HG02840 (cell line): ENCODE measurements around the gene DPH2.

ENCODE experiments used
- ATAC-seq: cut with Tn5 transposase; IDR thresholded peaks from one replicate; pipeline ENCODE4 v1.9.1; 2021; ENCODE audit warnings: mild to moderate bottlenecking, moderate library complexity, moderate number of reproducible peaks; ENCODE audit not compliant: unreplicated experiment, low FRiP score

Gene DPH2

GRCh38 chr1:43997295-43997999 lies 27.6 kb downstream of the DPH2 start:
- ATAC-seq: no peak

GRCh38 chr1:43998000-43998378 lies 28.2 kb downstream of the DPH2 start:
- no peak for ATAC-seq

- ATAC-seq: no peak
Measured at GRCh38 chr1:43999455-43999854, 29.6 kb downstream of the DPH2 start.

GRCh38 chr1:44000122-44000665 lies 30.4 kb downstream of the DPH2 start:
- no peak for ATAC-seq

GRCh38 chr1:44002165-44002564 lies 32.4 kb downstream of the DPH2 start:
- ATAC-seq: no peak

GRCh38 chr1:44002606-44003157 lies 32.9 kb downstream of the DPH2 start:
- ATAC-seq: no peak

- ATAC-seq: no peak
Measured at GRCh38 chr1:44008259-44008658, 38.4 kb downstream of the DPH2 start.

GRCh38 chr1:44010935-44011471 lies 41.2 kb downstream of the DPH2 start:
- ATAC-seq: no peak

GRCh38 chr1:44012404-44012803 lies 42.6 kb downstream of the DPH2 start:
- ATAC-seq: no peak

GRCh38 chr1:44012941-44013609 lies 43.3 kb downstream of the DPH2 start:
- no peak for ATAC-seq

- ATAC-seq: no peak
Measured at GRCh38 chr1:44013949-44014348, 44.1 kb downstream of the DPH2 start.

GRCh38 chr1:44014365-44015104 lies 44.7 kb downstream of the DPH2 start:
- ATAC-seq: no peak

GRCh38 chr1:44015206-44015605 lies 45.4 kb downstream of the DPH2 start:
- no peak for ATAC-seq

GRCh38 chr1:44016041-44016889 lies 46.5 kb downstream of the DPH2 start:
- no peak for ATAC-seq

GRCh38 chr1:44016890-44017400 lies 47.1 kb downstream of the DPH2 start:
- no peak for ATAC-seq

GRCh38 chr1:44019466-44019948 lies 49.7 kb downstream of the DPH2 start:
- ATAC-seq: no peak

- ATAC-seq: no peak
Measured at GRCh38 chr1:44020464-44020863, 50.7 kb downstream of the DPH2 start.

GRCh38 chr1:44021156-44021555 lies 51.3 kb downstream of the DPH2 start:
- no peak for ATAC-seq

- ATAC-seq: no peak
Measured at GRCh38 chr1:44021581-44022321, 51.9 kb downstream of the DPH2 start.
